Left cardiac atrium (tissue), 4 donors: ENCODE results near the gene HDAC4. TPM values are rescaled to one million over a fixed set of nuclear protein-coding genes. Genes with fewer than 3 reads are reported as not detected.

Source experiments
- ATAC-seq, 2 donors: fragments of 200-7000 bp; cut with Tn5 transposase; one replicate each; pipeline ENCODE4 v1.9.1; 2020; ENCODE audit warnings: mild to moderate bottlenecking in 2 of 2, moderate library complexity in 2 of 2
- DNase-seq: peaks from one replicate; pipeline ENCODE4 v3.0.0-alpha.2; 2020
- intact Hi-C, 2 donors: fragments of 100-400 bp; cut with DNase I; formaldehyde crosslinking; loops; one replicate each; pipeline versions ENCODE4 v1.14.1 to v1.15.1; 2022 to 2023
- total RNA-seq, 2 donors: library from RNA; stranded (reverse); fragmentation: NEBNext Ultra II Directional; extraction: Animal tissue kit (Norgen Biotek cat#: 25700); gene quantifications; one replicate each; pipeline ENCODE4 v1.2.1, GENCODE V29; 2021
- donor health status: DM: no; HTN: yes; CAD: no.
- donor health status: DM: no; HTN: yes; CAD: no; lungs with severe emphysema.
- donor health status: DM: yes; HTN: yes; CAD: no.
- donor health status: Dilated cardiomyopathy.

Gene HDAC4
- total RNA-seq, 2 donors from 2014 or later = 25.6 to 31.2 TPM

- intact Hi-C loops = no loop called here
- ATAC-seq (no peak), DNase-seq (no peak)
These were observed 288.6 kb downstream of the HDAC4 start for GRCh38 chr2:239112127-239112774.

- DNase-seq = no peak
- intact Hi-C loops = no loop called here
- ATAC-seq = peak in 1 of 2 donors; percentile 62
These were observed 289.3 kb downstream of the HDAC4 start for GRCh38 chr2:239111401-239112100.

- no peak for DNase-seq
- no peak for ATAC-seq
- intact Hi-C loops = no loop called here
These were observed 290.2 kb downstream of the HDAC4 start for GRCh38 chr2:239110595-239111048.

GRCh38 chr2:239109928-239110545 is 290.8 kb downstream of the HDAC4 start:
- no peak for DNase-seq
- intact Hi-C loops = loop anchor here (5.0 kb wide), 2 partner anchors 73 to 78 kb away; no protein-coding TSS in a partner anchor
- no peak for ATAC-seq

GRCh38 chr2:239109041-239109927 is 291.5 kb downstream of the HDAC4 start:
- ATAC-seq = no peak
- intact Hi-C loops = loop anchor here (5.0 kb wide), 2 partner anchors 72 to 77 kb away; no protein-coding TSS in a partner anchor
- no peak for DNase-seq

- DNase-seq (no peak), ATAC-seq (no peak)
- intact Hi-C loops = loop anchor here (5.0 kb wide), 2 partner anchors 71 to 76 kb away; no protein-coding TSS in a partner anchor
These were observed 292.4 kb downstream of the HDAC4 start for GRCh38 chr2:239108459-239108858.

GRCh38 chr2:239107936-239108335 is 292.9 kb downstream of the HDAC4 start:
- ATAC-seq (no peak), DNase-seq (no peak)
- intact Hi-C loops = loop anchor here (5.0 kb wide), 2 partner anchors 71 to 76 kb away; no protein-coding TSS in a partner anchor

- no peak for ATAC-seq
- intact Hi-C loops = loop anchor here (5.0 kb wide), 2 partner anchors 70 to 75 kb away; no protein-coding TSS in a partner anchor
These were observed 293.9 kb downstream of the HDAC4 start for GRCh38 chr2:239106966-239107365.

GRCh38 chr2:239106314-239106908 is 294.4 kb downstream of the HDAC4 start:
- no peak for DNase-seq
- peak; percentile 43 to 62 for ATAC-seq
- intact Hi-C loops = loop anchor here (5.0 kb wide), 2 partner anchors 69 to 74 kb away; no protein-coding TSS in a partner anchor

More at GRCh38 chr2:239106966-239107365, 293.9 kb downstream of the HDAC4 start:
- DNase-seq = no peak

- DNase-seq (no peak), ATAC-seq (no peak)
- intact Hi-C loops = loop anchor here (5.0 kb wide), 2 partner anchors 68 to 73 kb away; no protein-coding TSS in a partner anchor
These were observed 295.6 kb downstream of the HDAC4 start for GRCh38 chr2:239105234-239105633.

GRCh38 chr2:239104800-239105199 is 296.0 kb downstream of the HDAC4 start:
- intact Hi-C loops = loop anchor here (5.0 kb wide), 2 partner anchors 67 to 72 kb away; no protein-coding TSS in a partner anchor
- ATAC-seq (no peak), DNase-seq (no peak)

- intact Hi-C loops = no loop called here
- ATAC-seq (no peak), DNase-seq (no peak)
These were observed 297.4 kb downstream of the HDAC4 start for GRCh38 chr2:239103125-239104098.

- intact Hi-C loops = no loop called here
- DNase-seq (no peak), ATAC-seq (no peak)
These were observed 298.6 kb downstream of the HDAC4 start for GRCh38 chr2:239102266-239102665.

- no peak for DNase-seq
- intact Hi-C loops = no loop called here
- ATAC-seq = no peak
These were observed 299.0 kb downstream of the HDAC4 start for GRCh38 chr2:239101807-239102206.

GRCh38 chr2:239101071-239101470 is 299.7 kb downstream of the HDAC4 start:
- DNase-seq (no peak), ATAC-seq (no peak)

GRCh38 chr2:239099474-239099873 is 301.3 kb downstream of the HDAC4 start:
- DNase-seq (no peak), ATAC-seq (no peak)
- intact Hi-C loops = no loop called here

More at GRCh38 chr2:239101071-239101470, 299.7 kb downstream of the HDAC4 start:
- intact Hi-C loops = no loop called here

- DNase-seq (no peak), ATAC-seq (no peak)
- intact Hi-C loops = no loop called here
These were observed 302.4 kb downstream of the HDAC4 start for GRCh38 chr2:239098288-239098970.
